ENCODE measurements around the gene PRRG1. TPM values are rescaled to one million over a fixed set of nuclear protein-coding genes. Genes with fewer than 3 reads are reported as not detected.

The PRRG1 gene
- total RNA-seq, 4 donors from 2014 or later = 10.9 to 21.8 (median 18.2) TPM

DNA sequence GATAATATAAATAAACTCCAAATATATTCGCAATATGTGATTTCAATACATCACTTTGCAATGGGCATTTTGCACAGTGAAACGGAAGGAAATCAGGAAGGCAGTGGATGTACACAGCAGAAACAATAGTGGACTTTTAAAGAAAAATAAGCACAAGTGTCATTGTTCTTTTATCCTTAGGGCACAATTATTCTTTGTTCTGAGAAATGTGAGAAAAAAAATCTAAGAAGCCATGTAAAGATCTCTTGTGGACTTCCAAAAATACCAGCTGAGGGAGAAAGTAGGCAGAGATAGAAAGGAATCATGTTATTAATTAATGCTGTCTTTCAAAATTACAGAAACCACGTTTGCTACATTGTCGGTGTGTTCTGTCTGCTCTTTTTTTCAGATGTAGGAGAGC, 17.6 kb upstream of the PRRG1 start:
- TF ChIP-seq, protein P1, sequence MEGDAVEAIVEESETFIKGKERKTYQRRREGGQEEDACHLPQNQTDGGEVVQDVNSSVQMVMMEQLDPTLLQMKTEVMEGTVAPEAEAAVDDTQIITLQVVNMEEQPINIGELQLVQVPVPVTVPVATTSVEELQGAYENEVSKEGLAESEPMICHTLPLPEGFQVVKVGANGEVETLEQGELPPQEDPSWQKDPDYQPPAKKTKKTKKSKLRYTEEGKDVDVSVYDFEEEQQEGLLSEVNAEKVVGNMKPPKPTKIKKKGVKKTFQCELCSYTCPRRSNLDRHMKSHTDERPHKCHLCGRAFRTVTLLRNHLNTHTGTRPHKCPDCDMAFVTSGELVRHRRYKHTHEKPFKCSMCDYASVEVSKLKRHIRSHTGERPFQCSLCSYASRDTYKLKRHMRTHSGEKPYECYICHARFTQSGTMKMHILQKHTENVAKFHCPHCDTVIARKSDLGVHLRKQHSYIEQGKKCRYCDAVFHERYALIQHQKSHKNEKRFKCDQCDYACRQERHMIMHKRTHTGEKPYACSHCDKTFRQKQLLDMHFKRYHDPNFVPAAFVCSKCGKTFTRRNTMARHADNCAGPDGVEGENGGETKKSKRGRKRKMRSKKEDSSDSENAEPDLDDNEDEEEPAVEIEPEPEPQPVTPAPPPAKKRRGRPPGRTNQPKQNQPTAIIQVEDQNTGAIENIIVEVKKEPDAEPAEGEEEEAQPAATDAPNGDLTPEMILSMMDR (IDR thresholded peaks at IDR 0.05) = no peak
- DNase-seq (ENCODE audit: low spot score) = no peak
- ATAC-seq (ENCODE audit: low FRiP score) = no peak

DNA sequence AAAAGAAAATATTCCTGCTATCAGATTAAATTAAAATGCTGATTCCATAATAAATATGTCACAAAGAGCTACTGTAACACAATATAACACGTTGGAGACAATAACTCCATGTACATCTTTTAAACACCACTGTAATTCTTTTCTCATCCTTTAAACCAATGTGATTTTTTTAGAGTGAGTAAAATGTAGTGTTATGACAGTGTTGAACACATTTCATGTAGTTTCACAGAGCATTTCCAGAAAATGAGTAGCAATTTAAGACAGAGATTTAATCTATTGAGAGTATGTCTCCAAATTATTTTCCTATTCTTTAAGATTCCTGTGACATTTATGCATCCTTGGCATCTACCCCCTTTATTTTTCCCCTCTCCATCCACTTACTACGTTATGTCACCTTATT, 17.1 kb upstream of the PRRG1 start:
- TF ChIP-seq, protein P1 (IDR thresholded peaks at IDR 0.05) = no peak
- no peak for DNase-seq (ENCODE audit: low spot score)
- ATAC-seq (ENCODE audit: low FRiP score) = no peak

DNA sequence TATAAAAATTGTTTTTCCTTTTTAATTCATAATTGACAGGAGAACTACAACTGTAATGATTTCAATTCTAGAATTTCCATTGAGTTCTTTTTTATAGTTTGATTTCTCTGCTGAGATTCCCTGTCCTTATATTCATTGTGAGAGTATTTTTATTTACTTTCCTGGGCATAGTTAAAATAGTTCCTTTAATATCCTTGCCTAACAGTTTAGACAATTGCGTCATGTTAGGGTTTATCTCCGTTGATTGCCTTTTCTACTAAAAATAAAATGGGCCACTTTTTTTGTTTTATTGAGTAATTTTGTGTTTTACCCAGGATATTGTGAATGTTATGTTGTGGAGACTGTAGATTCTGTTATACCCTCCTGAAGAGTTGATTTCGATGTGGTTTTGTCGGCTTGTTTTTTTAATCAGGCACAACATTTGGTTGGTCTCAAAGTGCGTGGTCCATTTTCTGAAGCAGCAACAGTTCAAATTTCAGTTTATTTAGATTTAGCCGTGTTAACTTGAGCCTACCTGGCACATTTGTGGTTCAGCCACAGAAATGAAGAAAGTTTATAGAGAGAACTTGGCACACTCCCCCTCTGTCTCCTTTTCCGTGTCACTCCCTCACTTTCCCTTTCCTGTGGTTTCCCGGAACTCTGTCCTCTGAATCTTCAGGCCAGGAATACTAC, 16.0 kb upstream of the PRRG1 start:
- DNase-seq (ENCODE audit: low spot score) = no peak
- TF ChIP-seq, protein P1 (IDR thresholded peaks at IDR 0.05) = no peak
- ATAC-seq (ENCODE audit: low FRiP score) = no peak

DNA sequence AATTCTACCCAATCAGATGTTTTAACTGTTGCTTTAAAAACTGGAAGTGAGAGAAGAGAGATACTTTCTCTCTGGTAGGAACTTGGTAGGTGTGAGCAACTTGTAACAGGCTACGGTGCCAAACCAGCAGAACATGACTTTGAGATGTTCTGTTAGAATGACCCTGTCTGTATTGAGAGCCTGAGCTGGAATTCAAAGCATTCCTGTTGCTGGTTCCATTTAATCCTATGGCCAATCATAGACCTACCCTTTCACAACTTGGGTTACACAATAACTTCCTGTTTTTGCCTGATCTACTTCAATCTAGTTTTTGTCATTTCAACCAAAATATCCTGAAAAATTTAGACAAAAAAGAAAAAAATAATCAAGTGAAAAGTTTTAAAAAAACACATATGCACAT, 1.7 kb upstream of the PRRG1 start:
- no peak for ATAC-seq (ENCODE audit: low FRiP score)
- TF ChIP-seq, protein P1 (IDR thresholded peaks at IDR 0.05) = no peak

DNA sequence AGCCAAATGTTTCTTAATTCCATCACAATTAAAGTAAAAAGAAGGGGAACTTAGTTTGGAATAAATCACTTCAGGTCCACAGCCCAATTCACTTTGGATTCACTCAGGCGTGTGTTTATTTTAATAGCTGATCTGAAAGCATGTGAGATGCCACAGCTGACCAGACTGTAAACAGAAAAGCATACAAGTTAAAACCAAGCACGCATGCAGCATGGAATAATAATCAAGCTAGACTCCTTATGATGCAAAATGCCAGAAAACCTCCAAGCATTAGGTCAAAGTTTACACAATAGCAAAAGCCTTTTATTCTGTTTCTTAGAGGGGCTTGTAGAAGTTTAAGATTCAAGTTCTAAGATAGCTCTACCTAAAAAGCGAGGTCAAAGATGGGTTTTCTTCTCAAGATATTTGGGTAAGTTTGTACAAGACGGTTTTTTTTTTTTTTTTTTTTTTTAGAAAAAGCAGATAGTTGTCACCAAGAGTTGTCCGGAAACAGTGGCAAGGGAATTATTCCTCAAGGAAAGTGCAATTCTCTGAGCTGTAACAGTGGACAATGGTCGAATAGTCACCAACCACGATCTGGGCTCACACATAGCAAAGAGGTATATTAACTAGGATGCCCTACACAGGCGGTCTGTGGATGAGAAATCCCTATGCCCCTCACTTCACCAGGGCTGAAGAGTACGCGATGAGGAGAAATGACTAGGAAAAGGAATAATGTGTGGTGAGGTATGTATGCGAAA, 763 bp upstream of the PRRG1 start:
- ATAC-seq (ENCODE audit: low FRiP score) = peak; percentile 15
- no peak for DNase-seq (ENCODE audit: low spot score)

More for the DNA sequence above, 1.7 kb upstream of the PRRG1 start:
- no peak for DNase-seq (ENCODE audit: low spot score)

DNA sequence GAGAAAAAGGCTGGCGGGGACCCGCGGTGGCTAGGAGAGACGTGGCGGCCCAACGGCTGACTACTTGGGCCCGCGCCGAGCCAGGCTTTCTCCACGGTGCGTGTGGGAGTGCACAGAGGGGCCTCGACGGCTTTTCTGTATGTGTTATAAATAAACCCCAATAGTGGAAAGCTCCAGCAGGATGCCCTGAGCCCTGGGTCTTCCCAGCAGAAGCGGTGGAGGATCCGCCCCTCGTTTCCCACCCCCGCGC, 268 bp upstream of the PRRG1 start:
- DNase-seq (ENCODE audit: low spot score) (no peak), ATAC-seq (ENCODE audit: low FRiP score) (no peak)
- TF ChIP-seq, protein P1 (IDR thresholded peaks at IDR 0.05) = no peak

More for the DNA sequence above, 763 bp upstream of the PRRG1 start:
- TF ChIP-seq, protein P1 (IDR thresholded peaks at IDR 0.05) = no peak

DNA sequence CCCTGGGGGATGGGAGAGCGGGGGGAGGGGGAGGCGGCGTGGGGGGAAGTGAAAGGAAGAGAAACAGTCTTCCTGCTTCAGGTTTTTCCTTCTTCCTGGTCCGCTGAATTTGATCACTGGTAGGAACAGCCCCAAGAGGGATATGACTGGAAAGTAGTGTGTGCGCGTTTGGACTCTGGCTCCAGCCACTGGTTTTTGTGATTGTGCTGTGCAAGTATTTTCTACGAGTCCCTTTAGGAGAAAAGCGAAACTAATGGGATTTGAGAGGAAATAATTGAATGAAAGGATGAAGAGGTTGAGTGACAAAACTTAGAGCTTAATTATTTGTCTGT, 836 bp downstream of the PRRG1 start:
- peak; percentile 15 for ATAC-seq (ENCODE audit: low FRiP score)
- no peak for DNase-seq (ENCODE audit: low spot score)
- TF ChIP-seq, protein P1 (IDR thresholded peaks at IDR 0.05) = no peak

All from omental fat pad (tissue), 4 donors.